Lung (tissue), 12 donors: ENCODE measurements around the gene B3GALT6. TPM values are rescaled to one million over a fixed set of nuclear protein-coding genes. Genes with fewer than 3 reads are reported as not detected.

Source experiments
- ATAC-seq: fragments of 200-7000 bp; cut with Tn5 transposase; one replicate; pipeline ENCODE4 v1.9.1; 2020; ENCODE audit warnings: moderate number of reproducible peaks; ENCODE audit not compliant: insufficient read depth, low FRiP score
- DNase-seq, 3 donors: peaks; one replicate each; pipeline ENCODE4 v3.0.0-alpha.2; 2013 to 2017
- H3K27ac ChIP-seq, 2 donors: one replicate each; pipeline ENCODE4 v1.5.1; 2013; ENCODE audit warnings: mild to moderate bottlenecking in 2 of 2, moderate library complexity in 2 of 2, control low read depth in 1 of 2, inconsistent platforms in 1 of 2, low read depth in 1 of 2, low read length in 1 of 2
- H3K27me3 ChIP-seq, 3 donors: one replicate each; pipeline ENCODE4 v1.5.1; 2013; ENCODE audit warnings: low read length in 2 of 3; ENCODE audit not compliant: control insufficient read depth in 3 of 3, insufficient read depth in 3 of 3
- H3K36me3 ChIP-seq, 4 donors: one replicate each; pipeline ENCODE4 v1.5.1; 2013; ENCODE audit warnings: low read length in 4 of 4, mild to moderate bottlenecking in 1 of 4, moderate library complexity in 1 of 4; ENCODE audit not compliant: control insufficient read depth in 4 of 4, insufficient read depth in 4 of 4
- H3K4me1 ChIP-seq, 5 donors: one replicate each; pipeline ENCODE4 v1.5.1; 2013; ENCODE audit warnings: low read length in 5 of 5, mild to moderate bottlenecking in 2 of 5, moderate library complexity in 1 of 5; ENCODE audit not compliant: control insufficient read depth in 5 of 5, insufficient read depth in 5 of 5
- H3K4me3 ChIP-seq: one replicate; pipeline ENCODE4 v1.5.1; 2013; ENCODE audit warnings: mild to moderate bottlenecking, control low read depth, moderate library complexity
- H3K9ac ChIP-seq, 2 donors: one replicate each; pipeline ENCODE4 v1.5.1; 2013; ENCODE audit warnings: low read length in 2 of 2, control low read depth in 1 of 2; ENCODE audit not compliant: insufficient read depth in 1 of 2
- H3K9me3 ChIP-seq, 4 donors: one replicate each; pipeline ENCODE4 v1.5.1; 2013; ENCODE audit warnings: low read length in 3 of 4, mild to moderate bottlenecking in 1 of 4, moderate library complexity in 1 of 4; ENCODE audit not compliant: control insufficient read depth in 4 of 4, insufficient read depth in 3 of 4
- CTCF ChIP-seq: IDR thresholded peaks from 2 replicates; pipeline ENCODE4 v1.5.1; 2012; ENCODE audit warnings: mild to moderate bottlenecking; ENCODE audit errors: control extremely low read depth, extremely low read depth
- WGBS, 2 donors: extraction: QIAGEN DNeasy Blood & Tissue Kit; methylation state at CpG; one replicate each; pipeline ENCODE4 v1.1.7; 2013; 5-methylcytosine and 5-hydroxymethylcytosine counted together
- polyA plus RNA-seq, 2 donors: library from polyadenylated mRNA; stranded (reverse); fragments of 200-250 nt; gene quantifications; one replicate each; pipeline ENCODE4 v1.2.1, GENCODE V29; 2013
- total RNA-seq, 2 donors: library from RNA; depleted of rRNA in 1 of 2; stranded (reverse); fragments of >200 nt in 1 of 2; gene quantifications; one replicate each; pipeline ENCODE4 v1.2.1, GENCODE V29; 2014 to 2021
- donor health status: control.
- donor health status: control.
- donor health status: Bipolar disorder and iron deficiency.
- donor health status: healthy.
- donor health status: DM: yes; HTN: yes; CAD: no.

The B3GALT6 gene
- total and polyA plus RNA-seq, 4 donors, result 7.0 to 28.3 (median 15.8) TPM

DNA sequence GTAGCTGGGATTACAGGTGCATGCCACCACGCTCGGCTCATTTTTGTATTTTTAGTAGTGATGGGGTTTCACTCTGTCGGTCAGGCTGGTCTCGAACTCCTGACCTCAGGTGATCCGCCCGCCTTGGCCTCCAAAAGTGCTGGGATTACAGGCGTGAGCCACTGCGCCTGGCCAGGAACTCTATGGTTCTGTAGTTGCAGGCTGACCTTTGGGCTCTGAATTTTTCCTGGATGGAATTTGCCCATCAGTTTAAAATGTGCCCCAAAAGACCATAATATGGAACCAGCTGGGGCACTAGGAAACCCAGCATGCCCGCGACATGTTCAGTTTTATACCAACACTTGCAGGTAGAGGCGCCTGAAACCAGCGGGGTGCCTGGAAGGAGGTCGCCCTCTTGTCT is 46.6 kb downstream of the B3GALT6 start:
- DNase-seq, result no peak
- Histone ChIP-seq H3K27ac (no peak overlapping the region), H3K36me3 (no peaks in the 10 kb centered on the region), H3K9ac (no peak overlapping the region), H3K27me3 (no peaks in the 10 kb centered on the region), H3K9me3 (peaks cover 0 to 2% (median 0%) of the 10 kb centered on the region in 4 donors), H3K4me1 (peaks cover 0 to 7% (median 0%) of the 10 kb centered on the region in 5 donors), H3K4me3 (no peak overlapping the region)
- ATAC-seq, result no peak
- no peak for TF ChIP-seq CTCF
- 93 to 98% methylated on average over 13 of the region's 13 CpGs for WGBS, 2 donors

DNA sequence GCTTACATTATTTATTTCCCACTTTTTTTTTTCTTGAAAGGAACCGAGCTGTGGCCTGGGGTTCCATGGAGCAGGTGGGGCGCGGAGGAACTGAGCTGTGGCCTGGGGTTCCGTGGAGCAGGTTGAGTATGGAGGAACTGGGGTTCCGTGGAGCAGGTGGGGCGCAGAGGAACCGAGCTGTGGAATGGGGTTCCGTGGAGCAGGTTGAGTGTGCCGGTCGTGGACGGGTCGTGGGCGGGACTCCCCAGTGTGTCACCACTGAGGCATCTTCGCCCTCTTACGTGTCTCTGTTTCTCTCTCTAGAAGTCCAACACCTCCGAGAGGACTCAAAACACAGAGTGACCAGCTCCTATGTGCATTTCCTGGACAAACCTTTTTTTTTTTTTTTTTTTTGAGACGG is 47.0 kb downstream of the B3GALT6 start:
- ATAC-seq (no peak), DNase-seq (no peak)
- Histone ChIP-seq H3K36me3 (no peaks in the 10 kb centered on the region), H3K4me1 (peaks cover 0 to 7% (median 0%) of the 10 kb centered on the region in 5 donors), H3K9ac (no peak overlapping the region), H3K27me3 (no peaks in the 10 kb centered on the region), H3K4me3 (no peak overlapping the region), H3K9me3 (peaks cover 0 to 2% (median 0%) of the 10 kb centered on the region in 4 donors), H3K27ac (no peak overlapping the region)
- 91 to 94% methylated on average over 16 to 17 of the region's 17 CpGs for WGBS, 2 donors
- no peak for TF ChIP-seq CTCF

DNA sequence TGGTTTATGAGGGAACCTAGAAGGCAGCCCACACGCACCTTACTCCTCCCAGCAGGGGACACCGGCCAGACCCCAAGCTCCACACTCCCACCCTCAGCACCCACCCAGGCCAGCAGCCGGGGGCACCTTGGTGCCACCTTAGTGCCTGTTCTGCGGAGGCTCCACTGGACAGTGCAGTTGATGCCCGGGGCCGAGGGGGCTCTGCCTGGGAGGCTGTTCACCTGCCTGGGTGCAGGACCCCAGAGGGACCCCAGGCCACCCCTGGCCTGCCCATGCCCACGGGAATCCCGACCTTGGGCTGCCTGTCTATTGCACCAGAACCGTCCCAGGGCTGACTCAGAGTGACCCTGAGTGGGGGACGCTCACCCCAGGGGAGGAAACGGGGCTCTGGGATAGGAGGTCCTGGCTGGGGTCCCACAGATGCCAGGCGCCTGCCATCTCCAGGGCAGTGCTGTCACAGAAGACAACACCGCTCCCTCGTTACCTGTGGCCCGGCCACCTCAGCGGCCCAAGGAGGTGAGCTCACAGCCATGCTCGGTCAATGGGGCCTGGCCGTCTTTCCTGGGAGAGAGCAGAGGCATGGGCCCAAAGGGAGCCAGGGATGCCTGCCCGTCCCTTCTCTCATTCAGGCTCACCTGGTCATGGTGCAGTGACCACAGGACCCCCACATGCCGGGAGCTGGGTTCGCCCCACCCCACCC is 48.9 kb downstream of the B3GALT6 start:
- Histone ChIP-seq H3K9me3 (peaks cover 0 to 2% (median 0%) of the 10 kb centered on the region in 4 donors), H3K27me3 (no peaks in the 10 kb centered on the region), H3K4me3 (no peak overlapping the region), H3K4me1 (peaks cover 0 to 2% (median 0%) of the 10 kb centered on the region in 5 donors), H3K27ac (no peak overlapping the region), H3K9ac (no peak overlapping the region), H3K36me3 (no peaks in the 10 kb centered on the region)
- ATAC-seq (no peak), DNase-seq (no peak)
- 92 to 96% methylated on average over 21 of the region's 21 CpGs for WGBS, 2 donors
- TF ChIP-seq CTCF, result no peak
